HCT116 (cell line): ENCODE data around the gene SETD5. TPM values are rescaled to one million over a fixed set of nuclear protein-coding genes. Genes with fewer than 3 reads are reported as not detected.

Experiments
- ATAC-seq: fragments of 200-7000 bp; cut with Tn5 transposase; 2 replicates; pipeline ENCODE4 v1.9.1; 2020; ENCODE audit warnings: mild to moderate bottlenecking, moderate library complexity
- BruUV-seq: library from RNA; stranded (reverse); fragments of 400-500 nt; replicated peaks from 2 replicates; lab custom pipeline; 2021; lab: Mats Ljungman, UMichigan
- CTCF ChIA-PET: fragments of 300-600 bp; sonication (Branson Sonifier 250); formaldehyde crosslinking; loops from one replicate; lab custom pipeline; 2021; ENCODE audit warnings: antibody characterized with exemption; lab: Charles Lee
- POLR2A ChIA-PET: fragments of 300-600, 350-600 bp; sonication (Branson Sonifier 250); formaldehyde crosslinking; loops from one replicate; lab custom pipeline; 2021; ENCODE audit warnings: antibody characterized with exemption; lab: Charles Lee
- RAD21 ChIA-PET, 2 experiments: fragments of 300-600 bp; sonication (Branson Sonifier 250); formaldehyde crosslinking; loops; one replicate each; lab custom pipeline; 2023; ENCODE audit warnings: low total read pairs in 2 of 2; ENCODE audit not compliant: uncharacterized antibody in 2 of 2, unreplicated experiment in 2 of 2, low non-redundant PET in 1 of 2; lab: Charles Lee
- DNase-seq: peaks from one replicate; pipeline ENCODE4 v3.0.0-alpha.2; 2010; ENCODE audit warnings: low read depth, low spot score
- H2AFZ ChIP-seq: fragments of 200-600 bp; shearing (Covaris generic), sonication (generic); 2 replicates; pipeline ENCODE4 v1.6.1; 2017; ENCODE audit warnings: low read depth, mixed run types, mixed read lengths, antibody characterized with exemption, low read length; ENCODE audit not compliant: poor library complexity, severe bottlenecking
- H3K27ac ChIP-seq: 2 replicates; pipeline ENCODE4 v1.5.1; 2012; ENCODE audit warnings: low read depth, low read length
- H3K27me3 ChIP-seq: fragments of 200-600 bp; sonication (generic); 2 replicates; pipeline ENCODE4 v1.6.1; 2016; ENCODE audit warnings: mixed run types, low read length, mixed read lengths; ENCODE audit not compliant: insufficient read depth
- H3K36me3 ChIP-seq, 2 experiments: fragments of 200-500 bp in 1 of 2; fragments of 200-600 bp in 1 of 2; sonication (Bioruptor generic) in 1 of 2; sonication (generic) in 1 of 2; 2 replicates each; pipeline versions ENCODE4 v1.5.1 to v1.6.1; 2014 to 2016; ENCODE audit warnings: low read length in 2 of 2, inconsistent platforms in 1 of 2, mixed read lengths in 1 of 2, mixed run types in 1 of 2; ENCODE audit not compliant: insufficient read depth in 2 of 2, control insufficient read depth in 1 of 2
- H3K4me1 ChIP-seq, 2 experiments: fragments of 200-600 bp in 1 of 2; sonication (generic) in 1 of 2; 2 replicates each; pipeline versions ENCODE4 v1.5.1 to v1.6.1; 2012 to 2017; ENCODE audit warnings: low read length in 2 of 2, inconsistent platforms in 1 of 2, mild to moderate bottlenecking in 1 of 2, mixed read lengths in 1 of 2, mixed run types in 1 of 2, moderate library complexity in 1 of 2; ENCODE audit not compliant: insufficient read depth in 2 of 2, control insufficient read depth in 1 of 2
- H3K4me2 ChIP-seq: fragments of 200-600 bp; sonication (generic); 2 replicates; pipeline ENCODE4 v1.6.1; 2017; ENCODE audit warnings: mixed run types, low read length, mixed read lengths
- H3K4me3 ChIP-seq, 2 experiments: fragments of 200-600 bp in 1 of 2; sonication (generic) in 1 of 2; replicated peaks in 1 of 2; 2 replicates each; pipeline ENCODE4 v1.5.1; 2011 to 2016; ENCODE audit warnings: low read length in 2 of 2, control low read depth in 1 of 2, low read depth in 1 of 2, mild to moderate bottlenecking in 1 of 2, mixed read lengths in 1 of 2, mixed run types in 1 of 2
- H3K79me2 ChIP-seq: fragments of 200-600 bp; sonication (generic); 2 replicates; pipeline ENCODE4 v1.6.1; 2017; ENCODE audit warnings: mild to moderate bottlenecking, mixed run types, low read length, moderate library complexity, mixed read lengths; ENCODE audit not compliant: insufficient read depth
- H3K9ac ChIP-seq: fragments of 200-600 bp; sonication (generic); 2 replicates; pipeline ENCODE4 v1.6.1; 2016; ENCODE audit warnings: low read length, mixed read lengths
- H3K9me2 ChIP-seq: fragments of 200-600 bp; sonication (generic), shearing (Covaris generic); 2 replicates; pipeline ENCODE4 v1.6.1; 2017; ENCODE audit warnings: mixed run types, mild to moderate bottlenecking, moderate library complexity; ENCODE audit not compliant: insufficient read depth
- H3K9me3 ChIP-seq, 2 experiments: fragments of 200-500 bp in 1 of 2; fragments of 200-600 bp in 1 of 2; sonication (Bioruptor generic) in 1 of 2; sonication (generic) in 1 of 2; 2 replicates each; pipeline ENCODE4 v1.6.1; 2014 to 2017; ENCODE audit warnings: low read length in 2 of 2, mixed read lengths in 2 of 2, inconsistent platforms in 1 of 2, low read depth in 1 of 2, mild to moderate bottlenecking in 1 of 2, mixed run types in 1 of 2, moderate library complexity in 1 of 2; ENCODE audit not compliant: control insufficient read depth in 1 of 2, insufficient read depth in 1 of 2
- H4K20me1 ChIP-seq: fragments of 200-600 bp; sonication (generic), shearing (Covaris generic); 2 replicates; pipeline ENCODE4 v1.6.1; 2017; ENCODE audit warnings: mixed run types, mild to moderate bottlenecking, moderate library complexity; ENCODE audit not compliant: insufficient read depth
- CEBPB ChIP-seq: IDR thresholded peaks from 2 replicates; pipeline ENCODE4 v1.6.1; 2012; ENCODE audit warnings: low read depth
- ELF1 ChIP-seq: IDR thresholded peaks from 2 replicates; pipeline ENCODE4 v1.6.1; 2012; ENCODE audit warnings: low read depth, borderline replicate concordance
- FOSL1 ChIP-seq: IDR thresholded peaks from 2 replicates; pipeline ENCODE4 v1.6.1; 2012; ENCODE audit warnings: low read depth
- MAX ChIP-seq: IDR thresholded peaks from 2 replicates; pipeline ENCODE4 v1.6.1; 2012
- TCF7L2 ChIP-seq: IDR thresholded peaks from 2 replicates; pipeline ENCODE4 v1.7.0; 2011; ENCODE audit warnings: borderline replicate concordance, inconsistent platforms; ENCODE audit not compliant: insufficient read depth, insufficient read length; ENCODE audit errors: extremely low read depth
- YY1 ChIP-seq: IDR thresholded peaks from 2 replicates; pipeline ENCODE4 v1.6.1; 2011; ENCODE audit warnings: low read length, low read depth, moderate library complexity, mild to moderate bottlenecking; ENCODE audit not compliant: insufficient replicate concordance; ENCODE audit errors: extremely low read depth
- ZBTB33 ChIP-seq: IDR thresholded peaks from 2 replicates; pipeline ENCODE4 v1.6.1; 2011; ENCODE audit warnings: mild to moderate bottlenecking, low read length, moderate library complexity; ENCODE audit not compliant: insufficient replicate concordance; ENCODE audit errors: extremely low read depth
- ZFX ChIP-seq: fragments of 450-650 bp; IDR thresholded peaks from 2 replicates; pipeline ENCODE4 v1.6.1; 2017
- intact Hi-C: fragments of 100-400 bp; cut with micrococcal nuclease; formaldehyde crosslinking; loops from 2 replicates; pipeline ENCODE4 v1.10.0; 2022
- total RNA-seq: library from RNA; stranded (reverse); gene quantifications from one replicate; pipeline ENCODE4 v1.2.1, GENCODE V29; 2021; ENCODE audit not compliant: unreplicated experiment

SETD5 gene
- total RNA-seq, 1 experiment from 2014 or later, result 141 TPM

- TF ChIP-seq ZBTB33, result no peak
- TF ChIP-seq, all 23 proteins: peak for 0
These were observed 18.8 kb downstream of the SETD5 start (continued) for GRCh38 chr3:9416139-9416780.

- Histone ChIP-seq H4K20me1 (peaks cover 40% of the 10 kb centered on the region), H3K79me2 (peaks cover 100% of the 10 kb centered on the region), H2AFZ (no peak overlapping the region), H3K9me3 (no peaks in the 10 kb centered on the region), H3K9me2 (no peaks in the 10 kb centered on the region), H3K36me3 (peaks cover 5 to 6% of the 10 kb centered on the region in 2 experiments; a peak in 2 of 4 replicates), H3K27ac (peak overlapping the region; percentile 48; the same call in 1 of the 2 replicates), H3K9ac (peak overlapping the region; percentile 38), H3K4me3 (no peak overlapping the region), H3K27me3 (no peaks in the 10 kb centered on the region), H3K4me2 (peak overlapping the region; percentile 61), H3K4me1 (peaks cover 47 to 49% of the 10 kb centered on the region in 2 experiments)
- ATAC-seq, result no peak
- ChIA-PET POLR2A (interaction anchor here (0.6 to 5.3 kb wide), 4 partner anchors 21 to 332 kb away, joined by 3 to 46 read pairs (median 6); partner anchors contain the start of gene SETD5), RAD21 (interaction anchor here in 1 of 2 experiments (1.2 kb wide), 1 partner anchor 22 kb away, joined by 3 read pairs; no protein-coding TSS in a partner anchor), CTCF (interaction anchor here (1.7 kb wide), 1 partner anchor 68 kb away, joined by 6 read pairs; no protein-coding TSS in a partner anchor)
- DNase-seq, result no peak
- TF ChIP-seq ELF1, result no peak
- TF ChIP-seq CEBPB, result no peak
- TF ChIP-seq MAX, result peak; percentile 62; the same call in 1 of the 2 replicates
- TF ChIP-seq ZFX, result no peak
- TF ChIP-seq FOSL1, result peak; percentile 37; the same call in 1 of the 2 replicates
- no peak for TF ChIP-seq TCF7L2
- TF ChIP-seq YY1, result no peak
- intact Hi-C loops, result loop anchor here (5.0 kb wide), 1 partner anchor 34 kb away; no protein-coding TSS in a partner anchor
- no TSS peak for BruUV-seq
These were observed 23.6 kb downstream of the SETD5 start for GRCh38 chr3:9420850-9421549.
